ENCODE results near the gene MAPK6. TPM values are rescaled to one million over a fixed set of nuclear protein-coding genes. Genes with fewer than 3 reads are reported as not detected.
"Not testable (repeated sequence)": the region's sequence is repeated elsewhere in the genome, so short reads cannot be mapped to it uniquely, and the experiment has no call there.

Gene MAPK6
- polyA plus RNA-seq, 1 donor from 2014 or later, result 140 TPM

- no peaks in the 10 kb centered on the region for H4K20me1 ChIP-seq (ENCODE audit: insufficient read depth)
- no peaks in the 10 kb centered on the region for H3K27me3 ChIP-seq (ENCODE audit: insufficient read depth, low read depth, low read length)
- no peak overlapping the region for H3K9ac ChIP-seq (ENCODE audit: low read length)
- peaks cover 5% of the 10 kb centered on the region for H3K79me2 ChIP-seq (replicated peaks; ENCODE audit: insufficient read depth, low read length)
- no peak for TF ChIP-seq CTCF (IDR thresholded peaks at IDR 0.05; ENCODE audit: poor library complexity, severe bottlenecking)
- TF ChIP-seq POLR2AphosphoS5 (IDR thresholded peaks at IDR 0.05), result no peak
- TF ChIP-seq EP300 (conservative IDR thresholded peaks at IDR 0.05; ENCODE audit: poor library complexity, severe bottlenecking), result no peak
- TF ChIP-seq SMC3 (conservative IDR thresholded peaks at IDR 0.05; ENCODE audit: poor library complexity), result no peak
- no peak for TF ChIP-seq RAD21 (conservative IDR thresholded peaks at IDR 0.05)
- TF ChIP-seq MXI1 (conservative IDR thresholded peaks at IDR 0.05; ENCODE audit: poor library complexity, severe bottlenecking), result no peak
- TF ChIP-seq EZH2 (IDR thresholded peaks at IDR 0.05; ENCODE audit: borderline replicate concordance, insufficient read depth, low read length, poor library complexity, severe bottlenecking), result no peak
- TF ChIP-seq REST (IDR thresholded peaks at IDR 0.05; ENCODE audit: borderline replicate concordance), result no peak
- TF ChIP-seq TAF1 (IDR thresholded peaks at IDR 0.05; ENCODE audit: low read depth), result no peak
- no peak overlapping the region for H3K27ac ChIP-seq (ENCODE audit: low read length)
- H3K9me2 ChIP-seq (ENCODE audit: insufficient read depth, low read length), result no peaks in the 10 kb centered on the region
- H3K4me3 ChIP-seq (ENCODE audit: low read length), result no peak overlapping the region
- no peaks in the 10 kb centered on the region for H3F3A ChIP-seq (ENCODE audit: insufficient read depth, low read length, poor library complexity, severe bottlenecking)
- H2AFZ ChIP-seq (ENCODE audit: low read depth, low read length), result no peak overlapping the region
- H3K9me3 ChIP-seq (ENCODE audit: low read length), result peaks cover 5% of the 10 kb centered on the region
- no peak overlapping the region for H3K4me2 ChIP-seq (ENCODE audit: low read length)
- H3K36me3 ChIP-seq (ENCODE audit: insufficient read depth, low read length), result peaks cover 5% of the 10 kb centered on the region
Observed at GRCh38 chr15:52052066-52052935, 33.3 kb downstream of the MAPK6 start.

- Histone ChIP-seq H3K27ac (ENCODE audit: low read length) (no peak overlapping the region), H3F3A (ENCODE audit: insufficient read depth, low read length, poor library complexity, severe bottlenecking) (no peaks in the 10 kb centered on the region), H3K36me3 (ENCODE audit: insufficient read depth, low read length) (peaks cover 18% of the 10 kb centered on the region), H3K9ac (ENCODE audit: low read length) (no peak overlapping the region), H3K9me3 (ENCODE audit: low read length) (peaks cover 5% of the 10 kb centered on the region), H4K20me1 (ENCODE audit: insufficient read depth) (no peaks in the 10 kb centered on the region), H3K4me3 (ENCODE audit: low read length) (no peak overlapping the region), H3K27me3 (ENCODE audit: insufficient read depth, low read depth, low read length) (no peaks in the 10 kb centered on the region), H3K4me2 (ENCODE audit: low read length) (no peak overlapping the region), H3K79me2 (replicated peaks; ENCODE audit: insufficient read depth, low read length) (peaks cover 5% of the 10 kb centered on the region), H2AFZ (ENCODE audit: low read depth, low read length) (no peak overlapping the region), H3K9me2 (ENCODE audit: insufficient read depth, low read length) (no peaks in the 10 kb centered on the region)
- TF ChIP-seq RAD21 (conservative IDR thresholded peaks at IDR 0.05) (no peak), MXI1 (conservative IDR thresholded peaks at IDR 0.05; ENCODE audit: poor library complexity, severe bottlenecking) (no peak), POLR2AphosphoS5 (IDR thresholded peaks at IDR 0.05) (no peak), CTCF (IDR thresholded peaks at IDR 0.05; ENCODE audit: poor library complexity, severe bottlenecking) (no peak), REST (IDR thresholded peaks at IDR 0.05; ENCODE audit: borderline replicate concordance) (no peak), TAF1 (IDR thresholded peaks at IDR 0.05; ENCODE audit: low read depth) (no peak), EZH2 (IDR thresholded peaks at IDR 0.05; ENCODE audit: borderline replicate concordance, insufficient read depth, low read length, poor library complexity, severe bottlenecking) (no peak), SMC3 (conservative IDR thresholded peaks at IDR 0.05; ENCODE audit: poor library complexity) (no peak)
Observed at GRCh38 chr15:52054381-52054780, 35.4 kb downstream of the MAPK6 start.

- H3K4me2 ChIP-seq (ENCODE audit: low read length); H3K27ac ChIP-seq (ENCODE audit: low read length); H3K27me3 ChIP-seq (ENCODE audit: insufficient read depth, low read depth, low read length); H2AFZ ChIP-seq (ENCODE audit: low read depth, low read length); H3K4me3 ChIP-seq (ENCODE audit: low read length); H4K20me1 ChIP-seq (ENCODE audit: insufficient read depth); H3K9me2 ChIP-seq (ENCODE audit: insufficient read depth, low read length); H3K9me3 ChIP-seq (ENCODE audit: low read length); H3F3A ChIP-seq (ENCODE audit: insufficient read depth, low read length, poor library complexity, severe bottlenecking); H3K79me2 ChIP-seq (replicated peaks; ENCODE audit: insufficient read depth, low read length); H3K9ac ChIP-seq (ENCODE audit: low read length): not testable (repeated sequence)
- H3K36me3 ChIP-seq (ENCODE audit: insufficient read depth, low read length), result peaks cover 18% of the 10 kb centered on the region
Observed at GRCh38 chr15:52054858-52055257, 35.8 kb downstream of the MAPK6 start.

Measured in neural cell (in vitro differentiated cells).